Measurements from ENCODE around the gene IFT80.

IFT80 gene

GRCh38 chr3:160395297-160395696 is 3.7 kb downstream of the IFT80 start:
- H3K9me2 ChIP-seq (replicated peaks; ENCODE audit: control insufficient read depth, low read length) = no peaks in the 10 kb centered on the region
- no peaks in the 10 kb centered on the region for H4K20me1 ChIP-seq (ENCODE audit: control insufficient read depth, insufficient read depth, low read depth, low read length)
- no peaks in the 10 kb centered on the region for H3K9me3 ChIP-seq (ENCODE audit: control insufficient read depth, insufficient read depth, low read length)
- no peaks in the 10 kb centered on the region for H3F3A ChIP-seq (ENCODE audit: control insufficient read depth, insufficient read depth)
- H3K27me3 ChIP-seq (ENCODE audit: control insufficient read depth, low read length) = no peaks in the 10 kb centered on the region
- H3K27ac ChIP-seq (ENCODE audit: low read depth, low read length) = peak overlapping the region; percentile 8; the same call in 1 of the 2 replicates
- H3K4me3 ChIP-seq (ENCODE audit: low read length) = peak overlapping the region; percentile 25
- H3K4me1 ChIP-seq (ENCODE audit: control insufficient read depth, low read length) = peaks cover 44% of the 10 kb centered on the region
- TF ChIP-seq CTCF (IDR thresholded peaks at IDR 0.05; ENCODE audit: low read depth, low read length, poor library complexity, severe bottlenecking) (no peak), EZH2phosphoT487 (IDR thresholded peaks at IDR 0.05; ENCODE audit: borderline replicate concordance, low read length) (no peak)
- peaks cover 96% of the 10 kb centered on the region for H3K79me2 ChIP-seq (ENCODE audit: control insufficient read depth, low read length)
- H3K36me3 ChIP-seq (ENCODE audit: control insufficient read depth, low read length) = peaks cover 23% of the 10 kb centered on the region
- peak overlapping the region; percentile 32 for H3K4me2 ChIP-seq (ENCODE audit: low read length)

GRCh38 chr3:160394009-160394392 is 5.0 kb downstream of the IFT80 start:
- no peaks in the 10 kb centered on the region for H4K20me1 ChIP-seq (ENCODE audit: control insufficient read depth, insufficient read depth, low read depth, low read length)
- no peaks in the 10 kb centered on the region for H3K27me3 ChIP-seq (ENCODE audit: control insufficient read depth, low read length)
- peaks cover 15% of the 10 kb centered on the region for H3K36me3 ChIP-seq (ENCODE audit: control insufficient read depth, low read length)
- no peaks in the 10 kb centered on the region for H3K9me2 ChIP-seq (replicated peaks; ENCODE audit: control insufficient read depth, low read length)
- no peak overlapping the region for H3K4me2 ChIP-seq (ENCODE audit: low read length)
- no peak overlapping the region for H3K27ac ChIP-seq (ENCODE audit: low read depth, low read length)
- no peaks in the 10 kb centered on the region for H3F3A ChIP-seq (ENCODE audit: control insufficient read depth, insufficient read depth)
- H3K79me2 ChIP-seq (ENCODE audit: control insufficient read depth, low read length) = peaks cover 88% of the 10 kb centered on the region
- no peaks in the 10 kb centered on the region for H3K9me3 ChIP-seq (ENCODE audit: control insufficient read depth, insufficient read depth, low read length)
- H3K4me1 ChIP-seq (ENCODE audit: control insufficient read depth, low read length) = peaks cover 44% of the 10 kb centered on the region
- TF ChIP-seq EZH2phosphoT487 (IDR thresholded peaks at IDR 0.05; ENCODE audit: borderline replicate concordance, low read length) (no peak), CTCF (IDR thresholded peaks at IDR 0.05; ENCODE audit: low read depth, low read length, poor library complexity, severe bottlenecking) (no peak)
- no peak overlapping the region for H3K4me3 ChIP-seq (ENCODE audit: low read length)

GRCh38 chr3:160393346-160394008 is 5.5 kb downstream of the IFT80 start:
- TF ChIP-seq CTCF (IDR thresholded peaks at IDR 0.05; ENCODE audit: low read depth, low read length, poor library complexity, severe bottlenecking) (no peak), EZH2phosphoT487 (IDR thresholded peaks at IDR 0.05; ENCODE audit: borderline replicate concordance, low read length) (no peak)
- peaks cover 83% of the 10 kb centered on the region for H3K79me2 ChIP-seq (ENCODE audit: control insufficient read depth, low read length)

More at GRCh38 chr3:160393346-160394008, 5.5 kb downstream of the IFT80 start:
- H3K4me1 ChIP-seq (ENCODE audit: control insufficient read depth, low read length) = peaks cover 44% of the 10 kb centered on the region
- no peaks in the 10 kb centered on the region for H3K27me3 ChIP-seq (ENCODE audit: control insufficient read depth, low read length)
- no peaks in the 10 kb centered on the region for H4K20me1 ChIP-seq (ENCODE audit: control insufficient read depth, insufficient read depth, low read depth, low read length)
- H3K27ac ChIP-seq (ENCODE audit: low read depth, low read length) = no peak overlapping the region
- H3K36me3 ChIP-seq (ENCODE audit: control insufficient read depth, low read length) = peaks cover 15% of the 10 kb centered on the region
- no peak overlapping the region for H3K4me2 ChIP-seq (ENCODE audit: low read length)
- no peaks in the 10 kb centered on the region for H3F3A ChIP-seq (ENCODE audit: control insufficient read depth, insufficient read depth)
- H3K9me3 ChIP-seq (ENCODE audit: control insufficient read depth, insufficient read depth, low read length) = no peaks in the 10 kb centered on the region
- H3K9me2 ChIP-seq (replicated peaks; ENCODE audit: control insufficient read depth, low read length) = no peaks in the 10 kb centered on the region
- H3K4me3 ChIP-seq (ENCODE audit: low read length) = no peak overlapping the region
